ENCODE results near the gene PHAF1. TPM values are rescaled to one million over a fixed set of nuclear protein-coding genes. Genes with fewer than 3 reads are reported as not detected.

PHAF1 gene
- total RNA-seq, 1 experiment from 2014 or later: 18.7 TPM

GRCh38 chr16:67156143-67156844, 46.6 kb downstream of the PHAF1 start:
- Histone ChIP-seq H3K36me3 (peaks cover 7% of the 10 kb centered on the region; the same call in 1 of the 2 replicates), H3K4me3 (no peak overlapping the region), H3K27me3 (replicated peaks) (no peaks in the 10 kb centered on the region), H3K27ac (no peak overlapping the region), H3K4me1 (replicated peaks) (peaks cover 28% of the 10 kb centered on the region), H3K9me3 (replicated peaks) (no peaks in the 10 kb centered on the region)
- DNase-seq (ENCODE audit: low read depth in 1 of 2, low spot score in 2 of 2): no peak

- peaks cover 24% of the 10 kb centered on the region for H3K4me1 ChIP-seq (replicated peaks)
- no peak overlapping the region for H3K4me3 ChIP-seq
- no peak for DNase-seq (ENCODE audit: low read depth in 1 of 2, low spot score in 2 of 2)
- H3K27ac ChIP-seq: no peak overlapping the region
- peaks cover 7% of the 10 kb centered on the region; the same call in 1 of the 2 replicates for H3K36me3 ChIP-seq
- H3K27me3 ChIP-seq (replicated peaks): no peaks in the 10 kb centered on the region
- H3K9me3 ChIP-seq (replicated peaks): no peaks in the 10 kb centered on the region
Measured at GRCh38 chr16:67157106-67157748, 47.5 kb downstream of the PHAF1 start.

DNA sequence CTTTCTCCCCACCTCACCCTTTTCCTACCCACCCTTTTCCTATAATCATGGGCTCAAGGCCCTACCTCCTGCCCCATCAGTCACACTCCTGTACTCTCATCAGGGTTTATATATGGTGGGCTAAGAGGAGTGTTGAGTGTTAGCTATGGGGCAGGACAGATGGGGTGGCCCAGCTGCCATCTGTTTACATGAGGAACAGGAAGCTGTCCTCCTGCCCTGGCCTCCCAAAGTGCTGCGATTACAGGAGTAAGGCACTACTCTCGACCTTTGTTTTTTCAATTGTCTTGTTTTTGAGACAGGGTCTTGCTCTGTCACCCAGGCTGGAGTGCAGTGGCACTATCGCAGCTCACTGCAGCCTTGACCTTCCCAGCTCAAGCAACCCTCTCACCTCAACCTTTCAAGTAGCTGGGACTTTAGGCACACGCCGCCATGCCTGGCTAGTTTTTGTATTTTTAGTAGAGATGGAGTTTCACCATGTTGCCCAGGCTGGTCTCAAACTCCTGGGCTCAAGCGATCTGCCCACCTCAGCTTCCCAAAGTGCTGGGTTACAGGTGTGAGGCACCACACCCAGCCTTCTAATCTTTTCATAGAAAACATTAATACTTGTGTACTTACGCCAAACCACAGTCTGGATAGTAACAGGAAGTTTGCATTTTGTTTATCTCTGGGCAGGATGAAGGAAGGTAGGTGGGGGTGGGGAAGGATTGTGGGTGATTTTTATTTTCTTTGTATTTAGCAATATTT, 48.3 kb downstream of the PHAF1 start:
- DNase-seq (ENCODE audit: low read depth in 1 of 2, low spot score in 2 of 2): no peak
- Histone ChIP-seq H3K27ac (no peak overlapping the region), H3K9me3 (replicated peaks) (no peaks in the 10 kb centered on the region), H3K4me1 (replicated peaks) (peaks cover 24% of the 10 kb centered on the region), H3K36me3 (peaks cover 11% of the 10 kb centered on the region), H3K27me3 (replicated peaks) (no peaks in the 10 kb centered on the region), H3K4me3 (no peak overlapping the region)

GRCh38 chr16:67158637-67159600, 49.2 kb downstream of the PHAF1 start:
- H3K4me3 ChIP-seq: peak overlapping the region; percentile 70
- H3K36me3 ChIP-seq: peaks cover 14% of the 10 kb centered on the region
- H3K9me3 ChIP-seq (replicated peaks): no peaks in the 10 kb centered on the region
- no peaks in the 10 kb centered on the region for H3K27me3 ChIP-seq (replicated peaks)
- DNase-seq (ENCODE audit: low read depth in 1 of 2, low spot score in 2 of 2): peak; percentile 52 to 63
- H3K4me1 ChIP-seq (replicated peaks): peaks cover 24% of the 10 kb centered on the region
- peak overlapping the region; percentile 29 for H3K27ac ChIP-seq

DNA sequence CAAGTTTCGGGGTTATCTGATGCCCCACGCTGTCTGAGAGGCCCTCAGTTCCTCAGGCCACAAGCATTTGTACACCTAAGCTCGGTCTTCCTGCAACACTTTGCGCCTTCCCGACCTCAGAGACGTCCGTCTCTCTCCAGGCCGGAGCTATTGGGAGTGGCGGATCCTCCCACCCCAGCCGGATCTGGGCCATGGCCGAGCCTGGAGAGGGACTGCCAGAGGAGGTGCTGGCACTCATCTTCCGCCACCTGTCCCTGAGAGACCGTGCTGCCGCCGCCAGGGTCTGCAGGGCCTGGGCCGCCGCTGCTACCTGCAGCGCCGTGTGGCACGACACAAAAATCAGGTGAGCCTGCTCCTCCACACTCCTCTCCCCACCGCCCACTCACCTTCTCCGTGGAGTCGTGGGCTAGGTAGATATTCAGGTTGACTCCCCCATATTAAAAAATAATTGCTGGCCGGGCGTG, 51.9 kb downstream of the PHAF1 start:
- Histone ChIP-seq H3K27ac (no peak overlapping the region), H3K27me3 (replicated peaks) (no peaks in the 10 kb centered on the region), H3K4me3 (no peak overlapping the region), H3K4me1 (replicated peaks) (peaks cover 17% of the 10 kb centered on the region), H3K36me3 (peaks cover 10% of the 10 kb centered on the region), H3K9me3 (replicated peaks) (no peaks in the 10 kb centered on the region)
- no peak for DNase-seq (ENCODE audit: low read depth in 1 of 2, low spot score in 2 of 2)

DNA sequence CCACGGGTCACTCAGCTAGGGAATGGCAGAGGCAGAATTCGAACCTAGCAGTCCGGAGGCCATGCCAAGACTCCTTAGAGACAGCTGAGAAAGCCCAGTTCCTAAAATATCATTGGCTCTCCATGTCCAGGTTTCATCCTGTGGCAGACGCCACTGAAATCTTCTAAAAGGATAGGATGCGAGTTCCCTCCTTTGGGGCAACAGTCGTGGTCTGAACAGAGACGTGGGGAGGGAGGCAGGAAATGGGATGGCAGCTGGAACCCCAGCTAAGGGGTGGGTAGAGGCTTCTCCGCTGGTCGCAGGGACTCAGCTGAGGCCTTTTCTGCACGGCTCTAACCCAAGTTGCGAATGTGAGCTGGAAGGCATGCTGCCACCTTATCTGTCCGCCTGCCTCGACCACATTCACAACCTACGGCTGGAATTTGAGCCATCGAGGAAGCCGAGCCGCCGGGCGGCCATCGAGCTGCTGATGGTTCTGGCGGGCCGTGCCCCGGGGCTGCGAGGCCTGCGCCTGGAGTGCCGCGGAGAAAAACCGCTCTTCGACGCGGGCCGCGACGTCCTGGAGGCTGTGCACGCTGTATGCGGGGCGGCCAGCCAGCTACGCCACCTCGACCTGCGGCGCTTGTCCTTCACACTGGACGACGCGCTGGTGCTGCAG, 52.9 kb downstream of the PHAF1 start:
- no peak for DNase-seq (ENCODE audit: low read depth in 1 of 2, low spot score in 2 of 2)
- H3K4me3 ChIP-seq: no peak overlapping the region
- H3K27ac ChIP-seq: no peak overlapping the region
- H3K9me3 ChIP-seq (replicated peaks): no peaks in the 10 kb centered on the region
- peaks cover 17% of the 10 kb centered on the region for H3K4me1 ChIP-seq (replicated peaks)
- peaks cover 10% of the 10 kb centered on the region for H3K36me3 ChIP-seq
- H3K27me3 ChIP-seq (replicated peaks): no peaks in the 10 kb centered on the region

DNA sequence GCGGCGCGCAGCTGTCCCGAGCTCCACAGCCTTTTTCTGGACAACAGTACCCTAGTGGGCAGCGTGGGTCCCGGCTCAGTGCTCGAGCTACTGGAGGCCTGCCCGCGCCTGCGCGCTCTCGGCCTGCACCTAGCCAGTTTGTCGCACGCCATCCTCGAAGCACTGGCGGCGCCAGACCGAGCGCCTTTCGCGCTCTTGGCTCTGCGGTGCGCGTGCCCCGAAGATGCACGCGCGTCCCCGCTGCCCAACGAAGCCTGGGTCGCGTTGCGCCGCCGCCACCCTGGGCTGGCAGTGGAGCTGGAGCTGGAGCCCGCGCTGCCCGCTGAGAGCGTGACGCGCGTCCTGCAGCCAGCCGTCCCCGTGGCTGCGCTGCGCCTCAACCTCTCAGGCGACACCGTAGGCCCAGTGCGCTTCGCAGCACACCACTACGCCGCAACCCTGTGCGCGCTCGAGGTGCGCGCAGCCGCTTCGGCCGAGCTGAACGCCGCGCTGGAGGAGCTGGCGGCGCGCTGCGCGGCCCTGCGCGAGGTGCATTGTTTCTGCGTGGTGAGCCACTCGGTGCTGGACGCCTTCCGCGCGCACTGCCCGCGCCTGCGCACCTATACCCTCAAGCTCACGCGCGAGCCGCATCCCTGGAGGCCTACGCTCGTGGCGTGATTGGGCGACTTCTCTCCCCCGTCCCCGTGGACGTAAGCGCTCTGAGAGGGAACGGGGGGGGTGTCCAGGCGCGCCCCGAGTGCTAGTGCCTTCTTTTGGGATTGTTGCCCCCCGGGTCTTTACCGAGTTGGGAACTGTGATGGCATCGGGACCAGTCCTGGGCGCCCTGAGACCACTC, 53.6 kb downstream of the PHAF1 start:
- no peaks in the 10 kb centered on the region for H3K27me3 ChIP-seq (replicated peaks)
- H3K9me3 ChIP-seq (replicated peaks): no peaks in the 10 kb centered on the region
- no peak overlapping the region for H3K27ac ChIP-seq
- H3K4me3 ChIP-seq: no peak overlapping the region
- peaks cover 10% of the 10 kb centered on the region for H3K36me3 ChIP-seq
- H3K4me1 ChIP-seq (replicated peaks): peaks cover 17% of the 10 kb centered on the region
- no peak for DNase-seq (ENCODE audit: low read depth in 1 of 2, low spot score in 2 of 2)

DNA sequence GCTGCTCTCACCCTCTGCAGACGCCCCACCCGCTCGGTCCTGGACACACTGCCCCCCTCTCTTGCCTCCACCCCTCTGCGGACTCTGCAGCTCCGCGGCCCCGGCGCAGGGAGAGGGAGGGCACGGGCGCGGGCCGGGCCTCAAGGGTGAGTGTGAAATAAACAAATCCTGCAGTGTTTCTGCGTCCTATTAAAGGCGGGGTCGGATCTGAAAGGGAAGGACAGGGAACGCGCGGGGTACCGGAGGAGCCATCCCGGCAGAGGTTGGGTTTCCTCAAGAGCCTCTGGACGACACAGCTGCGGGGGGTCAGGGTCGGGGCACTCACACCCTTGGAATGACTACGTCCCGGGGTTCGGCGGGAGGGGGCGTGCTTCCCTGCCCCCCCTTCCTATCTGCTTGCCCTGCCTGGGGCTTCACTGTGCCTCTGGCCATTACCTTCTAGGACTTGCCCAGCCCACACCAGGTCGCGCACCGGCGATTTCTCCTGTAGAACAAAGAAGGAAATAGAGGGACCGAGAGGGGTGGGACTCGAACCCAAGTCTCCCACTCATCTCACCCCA, 54.3 kb downstream of the PHAF1 start:
- Histone ChIP-seq H3K36me3 (peaks cover 10% of the 10 kb centered on the region), H3K27ac (no peak overlapping the region), H3K27me3 (replicated peaks) (no peaks in the 10 kb centered on the region), H3K4me3 (no peak overlapping the region), H3K9me3 (replicated peaks) (no peaks in the 10 kb centered on the region), H3K4me1 (replicated peaks) (peaks cover 12% of the 10 kb centered on the region)
- DNase-seq (ENCODE audit: low read depth in 1 of 2, low spot score in 2 of 2): no peak

DNA sequence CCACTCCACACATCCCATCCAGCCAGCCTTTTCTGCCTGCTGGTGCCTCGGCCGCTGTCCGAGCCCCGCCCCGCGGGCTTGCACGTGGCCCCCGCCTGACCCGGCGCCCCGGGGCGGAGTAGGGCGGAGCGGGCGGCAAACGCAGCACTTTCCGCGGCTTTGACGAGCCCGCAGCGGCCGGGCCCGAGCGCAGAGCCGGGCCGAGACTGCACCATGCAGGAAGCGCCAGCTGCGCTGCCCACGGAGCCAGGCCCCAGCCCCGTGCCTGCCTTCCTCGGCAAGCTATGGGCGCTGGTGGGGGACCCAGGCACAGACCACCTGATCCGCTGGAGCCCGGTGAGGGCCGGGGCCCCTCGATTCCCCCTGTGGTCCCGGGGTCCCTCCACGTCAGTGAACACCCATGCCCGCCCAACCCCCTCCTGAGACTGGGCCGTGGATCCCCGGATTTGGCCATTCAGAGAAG, 54.9 kb downstream of the PHAF1 start, which contains the start of gene HSF4:
HSF4 (plus strand) TSS at position 147 of the 463 bp plus-strand sequence; CDS start at position 214, 67 bp downstream.
- Histone ChIP-seq H3K27me3 (replicated peaks) (no peaks in the 10 kb centered on the region), H3K36me3 (peaks cover 7% of the 10 kb centered on the region), H3K4me3 (no peak within 1 kb of the TSS), H3K27ac (no peak within 1 kb of the TSS), H3K9me3 (replicated peaks) (no peaks in the 10 kb centered on the region), H3K4me1 (replicated peaks) (peaks cover 14% of the 10 kb centered on the region)
- DNase-seq (ENCODE audit: low read depth in 1 of 2, low spot score in 2 of 2): no peak

GRCh38 chr16:67165121-67166078, 55.7 kb downstream of the PHAF1 start:
- Histone ChIP-seq H3K27me3 (replicated peaks) (no peaks in the 10 kb centered on the region), H3K36me3 (peaks cover 6% of the 10 kb centered on the region; the same call in 1 of the 2 replicates), H3K27ac (no peak overlapping the region), H3K9me3 (replicated peaks) (no peaks in the 10 kb centered on the region), H3K4me1 (replicated peaks) (peaks cover 16% of the 10 kb centered on the region), H3K4me3 (no peak overlapping the region)
- no peak for DNase-seq (ENCODE audit: low read depth in 1 of 2, low spot score in 2 of 2)

DNA sequence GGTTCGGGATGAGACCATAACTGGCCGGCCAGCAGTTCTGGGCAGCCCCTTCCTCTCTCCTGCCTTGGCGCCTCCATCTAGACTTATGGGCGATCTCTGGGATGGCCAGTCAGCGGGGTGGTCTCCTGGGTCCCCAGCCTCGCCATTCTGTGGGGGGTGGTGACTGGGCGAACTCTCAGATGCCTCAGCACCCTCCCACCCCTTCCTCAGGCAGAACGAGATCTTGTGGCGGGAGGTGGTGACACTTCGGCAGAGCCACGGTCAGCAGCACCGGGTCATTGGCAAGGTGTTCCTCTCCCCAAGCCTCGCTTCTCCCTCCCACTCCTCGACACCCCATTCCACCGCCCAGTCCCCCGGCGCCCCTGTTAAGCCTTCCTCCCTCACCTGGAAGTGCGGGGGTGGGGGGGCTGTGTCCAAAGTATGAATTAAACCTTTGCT, 56.4 kb downstream of the PHAF1 start:
- peaks cover 17% of the 10 kb centered on the region for H3K4me1 ChIP-seq (replicated peaks)

More for the DNA sequence above, 56.4 kb downstream of the PHAF1 start:
- H3K27me3 ChIP-seq (replicated peaks): no peaks in the 10 kb centered on the region
- H3K36me3 ChIP-seq: peaks cover 6% of the 10 kb centered on the region; the same call in 1 of the 2 replicates
- H3K4me3 ChIP-seq: no peak overlapping the region
- no peak for DNase-seq (ENCODE audit: low read depth in 1 of 2, low spot score in 2 of 2)
- no peaks in the 10 kb centered on the region for H3K9me3 ChIP-seq (replicated peaks)
- no peak overlapping the region for H3K27ac ChIP-seq

Measured in SJSA1 (cell line).